Loucy (cell line): ENCODE measurements around the gene SEC22C.

Source experiments
- H2AFZ ChIP-seq: fragments of 200-600 bp; sonication (generic); 2 replicates; pipeline ENCODE4 v1.6.0; 2016; ENCODE audit warnings: antibody characterized with exemption, mild to moderate bottlenecking, low read length, moderate library complexity
- H3F3A ChIP-seq: fragments of 200-600 bp; 2 replicates; pipeline ENCODE4 v1.6.0; 2016; ENCODE audit warnings: antibody characterized with exemption, low read depth, mild to moderate bottlenecking
- H3K27me3 ChIP-seq: fragments of 200-600 bp; sonication (generic); 2 replicates; pipeline ENCODE4 v1.6.1; 2014; ENCODE audit warnings: low read length, mild to moderate bottlenecking; ENCODE audit not compliant: insufficient read depth, poor library complexity, severe bottlenecking
- H3K36me3 ChIP-seq: fragments of 200-600 bp; sonication (generic); 2 replicates; pipeline ENCODE4 v1.6.1; 2016; ENCODE audit warnings: low read length; ENCODE audit not compliant: insufficient read depth
- H3K4me1 ChIP-seq: fragments of 200-600 bp; sonication (generic); 2 replicates; pipeline ENCODE4 v1.5.1; 2014; ENCODE audit warnings: low read length, mild to moderate bottlenecking; ENCODE audit not compliant: insufficient read depth, poor library complexity, severe bottlenecking
- H3K4me2 ChIP-seq: fragments of 200-600 bp; sonication (generic); 2 replicates; pipeline ENCODE4 v1.6.0; 2014; ENCODE audit warnings: antibody characterized with exemption, low read length, low read depth, mild to moderate bottlenecking; ENCODE audit not compliant: poor library complexity, severe bottlenecking
- H3K4me3 ChIP-seq: fragments of 200-600 bp; sonication (generic); 2 replicates; pipeline ENCODE4 v1.5.1; 2014; ENCODE audit warnings: low read length, mild to moderate bottlenecking, mixed read lengths; ENCODE audit not compliant: poor library complexity, severe bottlenecking
- H3K79me2 ChIP-seq: fragments of 200-600 bp; sonication (generic); 2 replicates; pipeline ENCODE4 v1.6.1; 2014; ENCODE audit warnings: low read length; ENCODE audit not compliant: insufficient read depth
- H3K9ac ChIP-seq: fragments of 200-600 bp; sonication (generic); 2 replicates; pipeline ENCODE4 v1.6.0; 2014; ENCODE audit warnings: mild to moderate bottlenecking, low read depth, low read length, moderate library complexity; ENCODE audit not compliant: poor library complexity, severe bottlenecking
- H3K9me2 ChIP-seq: fragments of 200-600 bp; sonication (generic); replicated peaks from 2 replicates; pipeline ENCODE4 v1.6.1; 2016; ENCODE audit warnings: low read depth, low read length, mixed read lengths
- H3K9me3 ChIP-seq: fragments of 200-600 bp; sonication (generic); 2 replicates; pipeline ENCODE4 v1.6.1; 2014; ENCODE audit warnings: mild to moderate bottlenecking, antibody characterized with exemption, low read length, low read depth; ENCODE audit not compliant: insufficient read depth
- H4K20me1 ChIP-seq: fragments of 200-600 bp; sonication (generic); 2 replicates; pipeline ENCODE4 v1.6.0; 2014; ENCODE audit warnings: antibody characterized with exemption, low read length, mild to moderate bottlenecking; ENCODE audit not compliant: insufficient read depth, poor library complexity, severe bottlenecking
- CTCF ChIP-seq: fragments of 200-600 bp; sonication (generic); conservative IDR thresholded peaks from 2 replicates; pipeline ENCODE4 v1.5.1; 2014; ENCODE audit warnings: mild to moderate bottlenecking, antibody characterized with exemption, low read length
- EZH2phosphoT487 ChIP-seq: fragments of 200-600 bp; IDR thresholded peaks from 2 replicates; pipeline ENCODE4 v1.6.1; 2018; ENCODE audit warnings: antibody characterized with exemption, mild to moderate bottlenecking, moderate library complexity, borderline replicate concordance

SEC22C gene

GRCh38 chr3:42509111-42509510 lies 72.7 kb downstream of the SEC22C start:
- no peaks in the 10 kb centered on the region for H3K36me3 ChIP-seq
- no peaks in the 10 kb centered on the region for H3K9me2 ChIP-seq
- no peaks in the 10 kb centered on the region for H3K27me3 ChIP-seq
- no peak overlapping the region for H3K4me2 ChIP-seq
- H4K20me1 ChIP-seq = no peaks in the 10 kb centered on the region
- TF ChIP-seq CTCF = no peak
- no peak for TF ChIP-seq EZH2phosphoT487
- no peaks in the 10 kb centered on the region for H3K79me2 ChIP-seq
- peaks cover 22% of the 10 kb centered on the region for H3K4me1 ChIP-seq
- no peaks in the 10 kb centered on the region for H3F3A ChIP-seq
- no peak overlapping the region for H3K4me3 ChIP-seq
- H3K9ac ChIP-seq = no peak overlapping the region
- H3K9me3 ChIP-seq = no peaks in the 10 kb centered on the region
- no peak overlapping the region for H2AFZ ChIP-seq

GRCh38 chr3:42508562-42508961 lies 73.2 kb downstream of the SEC22C start:
- Histone ChIP-seq H4K20me1 (no peaks in the 10 kb centered on the region), H3K4me2 (no peak overlapping the region), H3K79me2 (no peaks in the 10 kb centered on the region), H3K9me3 (no peaks in the 10 kb centered on the region), H3F3A (no peaks in the 10 kb centered on the region), H3K4me1 (peaks cover 22% of the 10 kb centered on the region), H3K9me2 (no peaks in the 10 kb centered on the region), H3K4me3 (no peak overlapping the region), H3K9ac (no peak overlapping the region), H3K36me3 (no peaks in the 10 kb centered on the region), H2AFZ (no peak overlapping the region), H3K27me3 (no peaks in the 10 kb centered on the region)
- TF ChIP-seq CTCF (no peak), EZH2phosphoT487 (no peak)

- H3K9me3 ChIP-seq = no peaks in the 10 kb centered on the region
- H3K36me3 ChIP-seq = no peaks in the 10 kb centered on the region
- H3K27me3 ChIP-seq = no peaks in the 10 kb centered on the region
- no peak overlapping the region for H3K4me3 ChIP-seq
- H2AFZ ChIP-seq = peak overlapping the region; percentile 71; the same call in 1 of the 2 replicates
- no peak overlapping the region for H3K4me2 ChIP-seq
- H3K9me2 ChIP-seq = no peaks in the 10 kb centered on the region
- H3F3A ChIP-seq = no peaks in the 10 kb centered on the region
- no peaks in the 10 kb centered on the region for H4K20me1 ChIP-seq
- no peaks in the 10 kb centered on the region for H3K79me2 ChIP-seq
- TF ChIP-seq CTCF = no peak; the same call in 1 of the 2 replicates
- TF ChIP-seq EZH2phosphoT487 = no peak
- H3K4me1 ChIP-seq = peaks cover 22% of the 10 kb centered on the region
- no peak overlapping the region for H3K9ac ChIP-seq
These were observed 73.9 kb downstream of the SEC22C start for GRCh38 chr3:42507761-42508335.
